ENCODE data around the gene BUD23. TPM values are rescaled to one million over a fixed set of nuclear protein-coding genes. Genes with fewer than 3 reads are reported as not detected.

The BUD23 gene
- total RNA-seq, 4 donors from 2014 or later = 83.9 to 128 (median 114) TPM

DNA sequence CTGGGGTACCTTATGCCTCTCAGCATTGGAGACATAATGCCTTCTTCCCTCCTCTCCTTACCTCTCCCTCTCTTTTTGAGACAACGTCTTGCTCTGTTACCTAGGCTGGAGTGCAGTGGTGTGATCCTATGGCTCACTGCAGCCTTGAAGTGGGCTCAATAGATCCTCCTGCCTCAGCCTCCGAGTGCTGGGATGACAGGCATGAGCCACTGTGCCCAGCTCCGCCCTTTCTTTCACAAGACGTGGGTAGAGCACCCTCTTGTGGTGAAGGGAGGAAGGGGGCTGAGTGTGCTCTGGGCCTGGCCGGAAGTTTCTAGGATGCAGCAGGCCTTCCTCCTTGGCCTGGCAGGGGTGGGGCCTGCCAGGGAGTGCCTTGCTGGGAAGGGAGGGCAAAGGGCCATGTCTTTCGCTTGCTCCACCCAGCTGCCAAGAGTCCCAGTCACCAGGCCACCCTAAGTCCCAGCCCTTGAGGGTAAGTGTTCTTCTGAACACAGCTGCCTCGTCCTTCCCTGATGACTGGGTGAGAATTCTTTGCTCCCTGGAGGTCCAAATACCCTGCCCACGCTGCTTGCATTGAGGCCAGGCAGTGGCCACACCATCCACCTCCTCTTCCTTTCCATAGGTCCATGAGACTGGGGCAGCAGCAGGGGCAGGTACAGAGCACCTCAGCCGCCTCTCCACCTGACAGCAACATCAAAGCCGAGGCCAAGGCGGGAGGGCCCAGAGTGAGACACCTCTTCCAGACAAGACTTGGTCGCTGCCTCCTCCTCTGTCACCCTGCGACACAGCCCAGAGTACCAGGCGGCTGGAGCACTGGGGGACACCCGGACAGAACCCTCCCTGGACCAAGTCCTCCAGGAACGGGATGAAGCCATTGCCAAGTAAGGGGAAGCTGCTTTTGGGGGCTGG is 51.5 kb downstream of the BUD23 start:
- in situ Hi-C loops (cut with MboI; ENCODE audit: low sequenced_read_pairs in 4 of 4) (no loop called here), intact Hi-C loops (cut with DNase I; ENCODE audit: low total_unique reads) (loop anchor here (5.0 kb wide), 3 partner anchors 68 to 178 kb away; partner anchors contain the start of genes BCL7B, METTL27 and VPS37D)
- Histone ChIP-seq H3K4me1 (peaks cover 0 to 11% of the 10 kb centered on the region in 2 donors), H3K36me3 (no peaks in the 10 kb centered on the region), H3K4me3 (no peak overlapping the region), H3K9me3 (no peaks in the 10 kb centered on the region), H3K27me3 (no peaks in the 10 kb centered on the region), H3K27ac (no peak overlapping the region)
- ATAC-seq (no peak), DNase-seq (peak in 1 of 2 donors; percentile 51)
- no peak for TF ChIP-seq POLR2A (IDR thresholded peaks at IDR 0.05)
- TF ChIP-seq, protein P1, sequence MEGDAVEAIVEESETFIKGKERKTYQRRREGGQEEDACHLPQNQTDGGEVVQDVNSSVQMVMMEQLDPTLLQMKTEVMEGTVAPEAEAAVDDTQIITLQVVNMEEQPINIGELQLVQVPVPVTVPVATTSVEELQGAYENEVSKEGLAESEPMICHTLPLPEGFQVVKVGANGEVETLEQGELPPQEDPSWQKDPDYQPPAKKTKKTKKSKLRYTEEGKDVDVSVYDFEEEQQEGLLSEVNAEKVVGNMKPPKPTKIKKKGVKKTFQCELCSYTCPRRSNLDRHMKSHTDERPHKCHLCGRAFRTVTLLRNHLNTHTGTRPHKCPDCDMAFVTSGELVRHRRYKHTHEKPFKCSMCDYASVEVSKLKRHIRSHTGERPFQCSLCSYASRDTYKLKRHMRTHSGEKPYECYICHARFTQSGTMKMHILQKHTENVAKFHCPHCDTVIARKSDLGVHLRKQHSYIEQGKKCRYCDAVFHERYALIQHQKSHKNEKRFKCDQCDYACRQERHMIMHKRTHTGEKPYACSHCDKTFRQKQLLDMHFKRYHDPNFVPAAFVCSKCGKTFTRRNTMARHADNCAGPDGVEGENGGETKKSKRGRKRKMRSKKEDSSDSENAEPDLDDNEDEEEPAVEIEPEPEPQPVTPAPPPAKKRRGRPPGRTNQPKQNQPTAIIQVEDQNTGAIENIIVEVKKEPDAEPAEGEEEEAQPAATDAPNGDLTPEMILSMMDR (IDR thresholded peaks at IDR 0.05 in 4 of 5, conservative IDR thresholded peaks at IDR 0.05 in 1 of 5) = peak; percentile 22 to 63 (median 51)

DNA sequence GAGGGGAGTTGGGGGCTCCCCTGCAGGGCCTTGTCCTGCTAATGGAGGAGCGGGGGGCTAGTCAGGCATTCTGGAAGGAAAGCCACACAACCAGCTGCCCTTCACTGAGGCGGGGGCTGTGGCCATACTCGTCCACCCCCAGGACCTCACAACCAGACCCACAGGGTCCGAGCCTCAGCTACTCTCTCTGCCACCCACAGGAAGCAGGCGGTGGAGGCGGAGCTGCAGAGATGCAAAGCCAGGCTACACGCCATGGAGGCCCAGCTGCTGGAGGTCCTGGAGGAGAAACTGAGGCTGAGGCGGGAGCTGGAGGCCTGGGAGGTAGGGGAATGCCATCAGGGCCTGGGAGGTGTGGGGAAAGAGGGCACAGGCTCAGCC is 52.1 kb downstream of the BUD23 start:
- ATAC-seq (no peak), DNase-seq (no peak)
- no peaks in the 10 kb centered on the region for H3K27me3 ChIP-seq
- peaks cover 0 to 11% of the 10 kb centered on the region in 2 donors for H3K4me1 ChIP-seq
- no peak overlapping the region for H3K27ac ChIP-seq
- intact Hi-C loops (cut with DNase I; ENCODE audit: low total_unique reads) (loop anchor here (5.0 kb wide), 3 partner anchors 68 to 178 kb away; partner anchors contain the start of genes BCL7B, METTL27 and VPS37D), in situ Hi-C loops (cut with MboI; ENCODE audit: low sequenced_read_pairs in 4 of 4) (no loop called here)
- H3K36me3 ChIP-seq = no peaks in the 10 kb centered on the region
- TF ChIP-seq, protein P1 (IDR thresholded peaks at IDR 0.05 in 4 of 5, conservative IDR thresholded peaks at IDR 0.05 in 1 of 5) = no peak
- no peak for TF ChIP-seq POLR2A (IDR thresholded peaks at IDR 0.05)
- H3K4me3 ChIP-seq = no peak overlapping the region
- no peaks in the 10 kb centered on the region for H3K9me3 ChIP-seq

DNA sequence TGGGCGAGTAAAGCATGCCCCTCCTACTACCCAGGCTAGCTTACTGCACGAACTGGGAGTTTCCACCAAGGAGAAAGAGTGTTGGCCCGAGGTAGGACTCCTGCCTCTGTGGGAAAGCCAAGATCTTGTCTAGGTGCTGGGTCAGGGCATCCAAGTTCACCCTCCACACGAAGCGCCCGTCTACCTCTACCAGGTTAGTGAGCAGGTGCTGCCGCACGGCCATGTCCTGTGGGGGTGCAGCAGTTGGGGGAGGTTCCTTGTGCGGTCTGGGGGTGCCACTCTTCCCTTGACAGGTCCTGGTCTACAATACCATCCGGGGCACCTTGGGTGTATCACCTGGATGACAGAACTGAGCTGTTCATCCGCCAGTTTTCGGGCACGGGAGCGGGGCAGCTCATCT is 53.5 kb downstream of the BUD23 start:
- intact Hi-C loops (cut with DNase I; ENCODE audit: low total_unique reads) (loop anchor here (5.0 kb wide), 3 partner anchors 70 to 180 kb away; partner anchors contain the start of genes BCL7B, METTL27 and VPS37D), in situ Hi-C loops (cut with MboI; ENCODE audit: low sequenced_read_pairs in 4 of 4) (no loop called here)
- no peak for DNase-seq
- H3K27ac ChIP-seq = no peak overlapping the region
- ATAC-seq = no peak
- H3K4me1 ChIP-seq = peaks cover 0 to 11% of the 10 kb centered on the region in 2 donors
- H3K4me3 ChIP-seq = no peak overlapping the region
- TF ChIP-seq, protein P1 (IDR thresholded peaks at IDR 0.05 in 4 of 5, conservative IDR thresholded peaks at IDR 0.05 in 1 of 5) = no peak
- TF ChIP-seq POLR2A (IDR thresholded peaks at IDR 0.05) = no peak
- no peaks in the 10 kb centered on the region for H3K27me3 ChIP-seq
- H3K9me3 ChIP-seq = no peaks in the 10 kb centered on the region
- H3K36me3 ChIP-seq = no peaks in the 10 kb centered on the region

DNA sequence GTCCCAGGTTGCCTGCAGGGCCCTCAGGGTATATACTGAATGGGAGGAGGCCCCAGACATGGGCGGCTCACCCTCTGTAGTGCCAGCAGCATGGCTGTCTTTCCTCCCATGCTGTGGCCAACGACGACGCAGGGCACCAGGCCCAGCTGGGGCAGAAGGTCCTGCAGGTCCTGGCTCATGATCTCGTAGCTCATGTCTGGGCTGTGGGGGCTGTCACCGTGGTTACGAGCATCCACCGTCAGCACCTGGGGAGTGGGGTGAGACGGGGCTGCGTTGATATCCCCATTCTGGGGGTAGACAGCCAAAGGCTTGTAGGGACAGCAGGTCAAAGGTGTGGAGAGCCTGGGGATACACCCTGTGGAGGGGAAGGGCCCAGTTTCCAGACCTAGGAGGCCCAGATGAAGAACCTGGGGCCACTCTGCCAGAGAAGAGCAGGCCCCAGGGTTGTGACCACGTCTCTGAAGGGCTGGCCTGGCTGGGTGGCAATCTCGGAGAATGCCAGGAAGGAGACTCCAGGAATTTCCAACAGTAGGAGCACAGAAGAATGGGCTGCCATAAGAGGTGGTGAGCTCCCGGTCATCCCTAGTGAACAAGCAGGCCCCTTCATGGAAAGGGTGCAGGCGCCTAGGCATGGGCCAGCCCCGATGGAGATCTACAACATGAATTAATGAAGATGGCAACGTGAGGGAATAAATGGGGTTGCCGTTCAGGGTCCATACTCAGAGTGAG is 54.3 kb downstream of the BUD23 start:
- intact Hi-C loops (cut with DNase I; ENCODE audit: low total_unique reads) = loop anchor here (1.0 to 5.0 kb wide), 5 partner anchors 18 to 180 kb away; partner anchors contain the start of genes BCL7B, BUD23, DNAJC30 and METTL27
- Histone ChIP-seq H3K36me3 (no peaks in the 10 kb centered on the region), H3K27me3 (no peaks in the 10 kb centered on the region), H3K4me1 (peaks cover 0 to 11% of the 10 kb centered on the region in 2 donors), H3K27ac (peak overlapping the region; percentile 79 to 88 (median 85)), H3K9me3 (no peaks in the 10 kb centered on the region), H3K4me3 (peak overlapping the region; percentile 71 to 98 (median 86))
- ATAC-seq (no peak), DNase-seq (no peak)
- in situ Hi-C loops (cut with MboI; ENCODE audit: low sequenced_read_pairs in 4 of 4) = no loop called here
- TF ChIP-seq, protein P1 (IDR thresholded peaks at IDR 0.05 in 4 of 5, conservative IDR thresholded peaks at IDR 0.05 in 1 of 5) = no peak
- TF ChIP-seq POLR2A (IDR thresholded peaks at IDR 0.05) = no peak
